Skeletal muscle tissue (tissue), 4 donors: ENCODE data around the gene TBC1D2B. TPM values are rescaled to one million over a fixed set of nuclear protein-coding genes. Genes with fewer than 3 reads are reported as not detected.

ENCODE experiments used
- H3K27ac ChIP-seq: one replicate; pipeline ENCODE4 v1.7.0; 2013; ENCODE audit warnings: mild to moderate bottlenecking, low read depth, low read length, inconsistent platforms
- H3K27me3 ChIP-seq, 3 donors: one replicate each; pipeline ENCODE4 v1.7.0; 2013; ENCODE audit warnings: low read length in 3 of 3; ENCODE audit not compliant: control insufficient read depth in 3 of 3, insufficient read depth in 3 of 3
- H3K36me3 ChIP-seq, 3 donors: one replicate each; pipeline ENCODE4 v1.7.0; 2013; ENCODE audit warnings: low read length in 3 of 3; ENCODE audit not compliant: control insufficient read depth in 3 of 3, insufficient read depth in 3 of 3
- H3K4me1 ChIP-seq, 3 donors: one replicate each; pipeline ENCODE4 v1.7.0; 2013; ENCODE audit warnings: low read length in 3 of 3, mild to moderate bottlenecking in 3 of 3; ENCODE audit not compliant: control insufficient read depth in 3 of 3, insufficient read depth in 3 of 3
- H3K4me3 ChIP-seq, 3 donors: one replicate each; pipeline ENCODE4 v1.7.0; 2013; ENCODE audit warnings: low read length in 3 of 3
- H3K9ac ChIP-seq, 3 donors: one replicate each; pipeline ENCODE4 v1.7.0; 2013; ENCODE audit warnings: low read length in 3 of 3, mild to moderate bottlenecking in 3 of 3, moderate library complexity in 2 of 3, low read depth in 1 of 3
- H3K9me3 ChIP-seq, 3 donors: one replicate each; pipeline ENCODE4 v1.7.0; 2013; ENCODE audit warnings: low read length in 3 of 3; ENCODE audit not compliant: control insufficient read depth in 3 of 3
- total RNA-seq: library from RNA; depleted of rRNA; stranded (reverse); fragments of >200 nt; gene quantifications from one replicate; pipeline ENCODE4 v1.2.3, GENCODE V29; 2014
- donor health status: Osteomylitis.

TBC1D2B gene
- total RNA-seq, 1 donor from 2014 or later = 30.3 TPM

DNA sequence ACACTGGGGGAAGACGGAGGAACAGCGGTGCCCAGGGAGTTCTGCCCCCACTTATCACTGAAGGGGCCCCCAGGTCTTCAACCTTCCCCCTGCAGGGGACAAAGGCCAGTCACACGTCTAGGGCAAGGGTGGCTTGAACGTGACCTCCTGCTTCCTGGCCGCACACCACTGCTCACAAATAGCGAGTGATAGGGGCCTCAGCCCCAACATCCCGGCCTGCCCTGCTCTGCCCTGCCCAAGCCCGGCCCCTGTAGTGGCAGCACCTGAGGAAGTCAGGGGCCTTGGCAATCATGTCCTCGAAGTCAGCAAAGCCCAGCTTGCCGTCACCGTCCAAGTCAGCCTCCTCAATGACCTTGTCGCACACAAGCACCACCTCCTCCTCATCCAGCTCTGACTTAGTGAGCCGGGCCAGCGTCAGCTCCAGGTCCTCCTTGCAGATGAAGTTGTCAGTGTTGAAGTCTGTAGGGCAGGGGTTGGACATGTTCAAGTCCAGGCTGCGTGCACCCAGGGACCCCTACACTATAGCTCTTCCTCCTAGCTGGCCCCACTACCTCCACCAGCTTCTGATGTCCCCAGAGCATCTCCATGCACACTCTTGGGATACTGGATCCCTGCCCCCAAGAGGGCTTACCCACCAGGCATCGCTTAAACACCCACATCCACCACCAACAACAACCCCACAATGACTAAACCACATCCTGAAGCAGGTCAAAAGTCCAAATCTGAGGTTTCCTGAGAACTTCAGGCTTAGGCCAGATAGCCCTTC lies 28.1 kb upstream of the TBC1D2B start:
- H3K9me3 ChIP-seq = no peaks in the 10 kb centered on the region
- H3K36me3 ChIP-seq = no peaks in the 10 kb centered on the region
- H3K9ac ChIP-seq = no peak overlapping the region
- peaks cover 0 to 9% (median 4%) of the 10 kb centered on the region in 3 donors for H3K4me1 ChIP-seq
- H3K4me3 ChIP-seq = no peak overlapping the region
- H3K27me3 ChIP-seq = no peaks in the 10 kb centered on the region
- H3K27ac ChIP-seq = no peak overlapping the region

DNA sequence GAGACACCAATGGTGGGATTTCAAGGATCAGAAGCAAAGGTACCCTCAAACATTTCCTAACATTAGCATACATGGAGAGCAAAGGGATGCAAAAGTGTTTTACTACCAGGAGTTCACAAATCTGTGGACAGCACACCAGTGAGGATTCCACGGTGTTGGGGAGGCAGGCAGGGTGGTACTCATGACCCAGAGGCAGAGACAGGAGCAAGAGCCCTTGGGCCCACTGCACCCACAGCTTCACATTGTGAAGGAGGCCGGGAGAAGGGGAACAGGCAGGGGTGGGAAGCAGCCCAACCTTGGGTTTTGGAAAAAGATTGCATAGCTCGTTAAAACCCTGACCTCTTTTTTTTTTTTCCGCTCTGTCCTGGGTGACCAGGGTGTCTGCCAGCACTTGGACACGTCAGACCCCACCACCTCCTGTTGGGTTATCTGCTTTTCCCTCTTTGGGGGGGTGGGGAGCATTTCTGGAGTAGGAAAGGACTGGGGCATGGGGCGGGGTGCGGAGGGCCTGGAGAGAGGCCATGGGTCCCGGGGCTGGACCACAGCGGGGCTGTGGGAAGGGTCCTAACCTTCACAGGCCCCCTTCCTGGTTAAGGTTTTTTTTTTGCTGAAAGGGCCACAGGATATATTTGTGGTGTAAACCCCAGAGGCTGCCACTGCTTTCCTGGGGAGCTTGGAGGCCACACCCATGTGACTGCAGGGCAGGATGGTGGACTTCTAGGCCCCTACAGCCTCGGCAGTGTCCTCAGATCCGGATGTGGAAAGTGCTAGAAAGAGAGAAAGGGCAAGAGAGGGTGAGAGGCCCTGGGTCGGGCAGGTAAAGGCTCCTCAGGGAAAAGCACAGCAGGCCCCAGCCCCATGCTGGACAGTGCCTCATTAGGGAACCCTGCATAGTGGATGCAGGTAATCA lies 27.3 kb upstream of the TBC1D2B start:
- no peak overlapping the region for H3K4me3 ChIP-seq
- H3K27ac ChIP-seq = no peak overlapping the region
- H3K4me1 ChIP-seq = peaks cover 0 to 9% (median 4%) of the 10 kb centered on the region in 3 donors
- H3K9ac ChIP-seq = no peak overlapping the region
- H3K36me3 ChIP-seq = no peaks in the 10 kb centered on the region
- no peaks in the 10 kb centered on the region for H3K27me3 ChIP-seq
- no peaks in the 10 kb centered on the region for H3K9me3 ChIP-seq

DNA sequence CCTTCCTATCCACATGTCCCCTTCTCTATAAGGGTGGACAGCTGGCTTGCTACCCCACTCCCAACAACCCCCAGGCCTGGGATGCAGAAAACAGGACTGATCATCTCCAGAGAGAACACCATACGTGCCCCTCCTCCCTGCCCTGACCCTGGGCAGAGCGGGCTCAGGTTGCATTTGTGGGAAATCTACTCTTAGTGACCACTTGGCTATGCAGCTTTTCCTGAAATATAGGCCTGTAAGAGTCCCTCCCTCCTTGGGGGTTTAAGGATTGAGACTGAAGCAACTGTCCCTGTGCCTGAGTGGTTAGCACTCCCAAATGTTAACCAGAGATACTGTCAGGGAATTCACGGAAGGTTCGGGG lies 26.6 kb upstream of the TBC1D2B start:
- Histone ChIP-seq H3K9me3 (no peaks in the 10 kb centered on the region), H3K27ac (no peak overlapping the region), H3K4me3 (no peak overlapping the region), H3K36me3 (no peaks in the 10 kb centered on the region), H3K9ac (no peak overlapping the region), H3K4me1 (peaks cover 0 to 9% (median 4%) of the 10 kb centered on the region in 3 donors), H3K27me3 (no peaks in the 10 kb centered on the region)

DNA sequence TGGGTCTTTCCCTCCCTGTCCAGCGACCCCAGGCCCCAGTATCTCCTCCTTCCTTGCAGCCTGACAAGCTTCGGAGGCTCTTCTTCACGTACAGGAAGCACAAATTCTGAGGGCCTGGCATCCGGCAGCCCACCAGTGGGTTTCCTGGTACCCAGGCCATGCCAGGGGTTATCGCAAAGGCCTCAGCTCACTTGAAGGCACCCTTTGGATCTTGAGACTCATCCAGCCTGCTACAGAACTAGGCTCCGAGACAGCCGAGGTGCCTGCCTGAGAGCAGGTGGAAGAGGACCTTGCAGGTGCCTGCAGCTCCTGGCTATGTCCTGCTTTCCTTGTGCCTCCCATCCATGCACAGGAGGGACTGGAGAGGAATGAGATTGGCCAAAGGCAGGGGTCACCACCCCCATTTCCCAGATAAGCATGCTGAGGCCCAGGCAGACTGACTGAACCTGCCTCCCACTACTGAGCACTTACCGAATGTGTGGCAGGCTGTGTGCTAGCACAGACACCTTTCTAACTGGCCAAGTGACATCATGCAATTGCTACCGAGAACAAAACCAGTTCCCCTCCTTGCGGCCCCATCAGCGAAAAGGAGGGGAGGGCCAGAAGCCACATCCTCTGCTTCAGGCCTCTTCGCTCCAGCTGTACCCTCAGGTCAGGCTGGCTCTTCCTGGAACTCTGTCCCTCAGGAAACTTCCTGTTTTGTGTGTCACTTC lies 26.1 kb upstream of the TBC1D2B start:
- Histone ChIP-seq H3K9ac (no peak overlapping the region), H3K27ac (no peak overlapping the region), H3K4me3 (no peak overlapping the region), H3K4me1 (peaks cover 0 to 9% (median 4%) of the 10 kb centered on the region in 3 donors), H3K9me3 (no peaks in the 10 kb centered on the region), H3K36me3 (no peaks in the 10 kb centered on the region), H3K27me3 (peaks cover 0 to under 1% (median 0%) of the 10 kb centered on the region in 3 donors)

DNA sequence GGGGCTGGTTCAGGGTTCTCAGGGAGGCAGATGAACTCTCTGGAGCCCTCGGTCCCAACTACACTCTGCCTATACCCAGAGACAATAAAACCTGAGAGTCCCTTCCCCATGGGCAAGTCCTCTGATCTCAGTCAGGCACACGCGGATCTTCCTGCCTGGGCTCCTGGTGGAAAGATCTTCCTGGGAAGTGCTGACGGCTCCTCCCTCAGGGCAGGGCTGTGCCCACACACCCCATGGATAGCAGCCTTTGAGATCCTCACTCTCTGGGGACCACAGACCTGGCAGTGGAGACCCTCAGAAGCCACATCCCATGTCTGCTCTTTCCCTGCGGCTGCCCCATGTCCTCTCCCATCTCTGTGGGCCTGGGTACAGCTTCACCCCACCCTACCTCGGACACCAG lies 25.2 kb upstream of the TBC1D2B start:
- Histone ChIP-seq H3K4me3 (no peak overlapping the region), H3K9me3 (no peaks in the 10 kb centered on the region), H3K4me1 (peaks cover 0 to 9% (median 4%) of the 10 kb centered on the region in 3 donors), H3K27ac (no peak overlapping the region), H3K36me3 (no peaks in the 10 kb centered on the region), H3K27me3 (peaks cover 0 to 3% (median 0%) of the 10 kb centered on the region in 3 donors), H3K9ac (no peak overlapping the region)

DNA sequence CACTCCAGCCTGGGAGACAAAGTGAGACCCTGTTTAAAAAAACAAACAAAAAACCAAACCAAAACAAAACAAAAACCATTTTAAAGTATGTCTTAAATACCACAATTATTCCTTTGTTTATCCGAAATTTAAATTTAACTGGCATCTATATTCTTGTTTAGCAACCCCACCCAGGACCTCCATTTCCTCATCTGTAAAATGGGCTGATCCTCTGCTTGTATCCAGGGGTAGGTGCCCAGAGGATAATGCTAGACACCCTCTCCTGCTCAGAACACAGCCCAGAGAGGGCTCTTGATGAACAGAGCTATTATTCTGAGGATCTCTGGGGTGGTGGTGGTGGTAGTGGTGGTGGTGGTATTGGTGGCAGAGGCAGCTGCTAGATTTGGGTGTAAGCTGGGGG lies 24.7 kb upstream of the TBC1D2B start:
- H3K9me3 ChIP-seq = no peaks in the 10 kb centered on the region
- no peaks in the 10 kb centered on the region for H3K36me3 ChIP-seq
- H3K4me3 ChIP-seq = no peak overlapping the region
- no peak overlapping the region for H3K9ac ChIP-seq
- peaks cover 0 to 3% (median 0%) of the 10 kb centered on the region in 3 donors for H3K27me3 ChIP-seq
- no peak overlapping the region for H3K27ac ChIP-seq
- peaks cover 0 to 9% (median 4%) of the 10 kb centered on the region in 3 donors for H3K4me1 ChIP-seq

DNA sequence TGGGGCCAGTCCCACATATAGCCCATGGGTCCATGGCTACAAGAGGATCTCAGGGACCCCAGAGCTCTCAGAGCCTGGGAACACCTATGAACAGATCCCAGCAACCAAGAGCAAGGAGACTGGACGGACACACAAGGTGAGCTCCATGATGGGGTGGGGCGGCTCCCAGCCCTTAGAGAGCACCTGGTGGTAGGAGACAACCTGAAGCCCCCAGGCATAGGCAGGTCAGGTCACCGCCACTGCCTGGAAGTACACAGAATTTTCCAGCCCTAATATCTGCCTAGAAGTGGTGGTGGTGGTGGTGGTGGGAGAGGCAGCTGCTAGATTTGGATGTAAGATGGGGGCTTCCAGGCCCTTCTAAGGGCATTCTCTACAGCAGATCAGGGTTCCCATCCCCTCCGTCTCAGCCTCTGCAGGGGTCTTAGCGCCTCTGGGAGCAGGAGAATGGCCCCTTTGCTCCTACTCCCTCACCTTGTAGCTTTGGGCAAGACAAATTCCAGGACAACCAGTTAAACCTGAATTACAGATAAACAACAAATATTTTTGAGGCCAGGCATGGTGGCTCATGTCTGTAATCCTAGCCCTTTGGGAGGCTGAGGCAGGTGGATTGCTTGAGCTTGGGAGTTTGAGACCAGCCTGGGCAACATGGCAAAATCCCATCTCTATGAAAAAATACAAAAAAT lies 24.1 kb upstream of the TBC1D2B start:
- H3K27me3 ChIP-seq = peaks cover 0 to 3% (median 0%) of the 10 kb centered on the region in 3 donors
- H3K9ac ChIP-seq = no peak overlapping the region
- H3K27ac ChIP-seq = no peak overlapping the region
- no peaks in the 10 kb centered on the region for H3K36me3 ChIP-seq
- no peak overlapping the region for H3K4me3 ChIP-seq
- peaks cover 0 to 9% (median 4%) of the 10 kb centered on the region in 3 donors for H3K4me1 ChIP-seq
- H3K9me3 ChIP-seq = no peaks in the 10 kb centered on the region

DNA sequence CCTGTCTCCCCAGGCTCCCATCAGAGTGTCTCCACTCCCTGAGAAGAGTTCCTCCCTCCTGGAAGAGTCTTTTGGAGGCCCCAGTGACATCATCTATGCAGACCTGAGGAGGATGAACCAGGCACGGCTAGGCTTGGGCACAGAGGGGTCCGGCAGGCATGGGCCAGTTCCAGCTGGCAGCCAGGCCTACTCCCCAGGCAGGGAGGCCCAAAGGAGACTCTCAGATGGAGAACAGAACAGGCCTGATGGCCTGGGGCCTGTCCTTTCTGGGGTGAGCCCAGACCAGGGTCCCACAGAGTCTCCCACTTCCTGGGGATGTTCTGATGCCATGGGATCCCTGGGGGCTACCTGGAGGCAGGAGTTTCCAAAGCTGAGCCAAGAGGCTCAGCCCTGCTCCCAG lies 23.4 kb upstream of the TBC1D2B start:
- Histone ChIP-seq H3K4me3 (no peak overlapping the region), H3K4me1 (peaks cover 0 to 9% (median 4%) of the 10 kb centered on the region in 3 donors), H3K27ac (no peak overlapping the region), H3K36me3 (no peaks in the 10 kb centered on the region), H3K9me3 (no peaks in the 10 kb centered on the region), H3K9ac (no peak overlapping the region), H3K27me3 (peaks cover 0 to 3% (median 0%) of the 10 kb centered on the region in 3 donors)

DNA sequence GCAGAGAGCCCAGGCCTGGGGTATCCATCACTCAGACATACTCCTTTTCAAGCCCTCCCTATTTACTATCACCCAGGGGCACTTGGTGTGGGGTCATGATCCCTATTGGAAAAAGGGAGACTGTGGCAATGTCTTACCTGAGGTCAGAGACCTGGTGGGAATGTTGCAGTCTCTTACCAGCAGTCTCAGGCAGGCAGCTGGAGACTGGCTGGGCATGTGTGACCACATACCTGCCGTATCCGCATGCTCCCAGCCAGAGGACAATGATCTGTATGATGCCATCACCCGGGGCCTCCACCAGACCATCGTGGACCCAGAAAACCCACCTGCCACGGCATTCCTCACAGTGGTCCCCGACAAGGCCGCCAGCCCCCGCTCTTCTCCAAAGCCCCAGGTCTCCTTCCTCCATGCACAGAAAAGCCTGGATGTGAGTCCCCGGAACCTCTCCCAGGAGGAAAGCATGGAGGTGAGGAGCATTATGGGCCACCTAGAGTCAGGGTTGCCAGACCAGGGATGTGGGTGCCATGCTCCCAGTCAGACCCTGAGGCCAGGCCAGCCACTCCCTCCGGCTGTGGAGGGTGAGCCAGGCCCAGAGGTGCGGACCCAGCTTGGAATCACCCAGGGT lies 20.7 kb upstream of the TBC1D2B start:
- Histone ChIP-seq H3K4me1 (peaks cover 7 to 12% (median 9%) of the 10 kb centered on the region in 3 donors), H3K27ac (no peak overlapping the region), H3K4me3 (no peak overlapping the region), H3K27me3 (peaks cover 0 to 3% (median 0%) of the 10 kb centered on the region in 3 donors), H3K9me3 (no peaks in the 10 kb centered on the region), H3K9ac (no peak overlapping the region), H3K36me3 (no peaks in the 10 kb centered on the region)
